Measurements from ENCODE around the gene SMAD6.
"Not testable (repeated sequence)": the region's sequence is repeated elsewhere in the genome, so short reads cannot be mapped to it uniquely, and the experiment has no call there.

SMAD6 gene

DNA sequence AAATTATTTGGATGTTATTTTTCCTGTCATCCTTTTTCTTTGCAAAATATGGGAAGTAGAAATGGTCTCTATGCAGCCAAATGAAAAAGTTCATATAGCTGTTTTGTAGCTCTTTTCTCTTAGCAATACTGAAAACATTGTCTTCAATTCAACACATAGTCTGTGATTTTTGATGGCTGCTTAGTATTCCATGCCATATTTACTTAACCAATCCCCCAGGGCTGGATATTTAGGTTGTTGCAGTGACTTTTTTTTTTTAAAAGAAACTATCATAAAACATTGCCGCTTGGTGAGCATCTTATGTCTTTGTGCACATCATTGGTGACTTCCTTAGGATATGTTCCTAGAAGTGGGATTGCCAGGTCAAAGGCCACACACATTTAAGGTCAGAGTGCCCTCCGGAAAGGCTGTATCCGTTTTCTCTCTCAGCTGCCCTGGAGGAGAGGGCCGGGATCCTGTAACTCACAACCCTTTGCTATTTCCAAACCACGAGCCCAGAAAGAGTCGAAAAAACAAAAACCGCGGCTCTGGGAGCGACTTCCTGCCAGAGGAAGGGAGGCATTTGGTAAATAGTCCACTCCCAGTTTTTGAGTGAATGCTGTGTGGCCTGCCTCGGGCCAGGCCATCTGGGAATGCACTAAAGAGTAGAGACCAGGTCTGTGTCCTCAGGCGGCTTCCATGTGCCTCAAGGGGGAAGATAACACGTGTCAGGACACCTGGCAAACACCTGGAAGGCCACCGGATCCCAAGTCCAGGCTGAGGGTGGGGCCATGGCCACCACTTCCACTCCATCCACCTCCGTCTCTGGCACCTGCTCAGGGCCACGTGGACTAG lies 41.9 kb downstream of the SMAD6 start:
- DNase-seq: no peak

DNA sequence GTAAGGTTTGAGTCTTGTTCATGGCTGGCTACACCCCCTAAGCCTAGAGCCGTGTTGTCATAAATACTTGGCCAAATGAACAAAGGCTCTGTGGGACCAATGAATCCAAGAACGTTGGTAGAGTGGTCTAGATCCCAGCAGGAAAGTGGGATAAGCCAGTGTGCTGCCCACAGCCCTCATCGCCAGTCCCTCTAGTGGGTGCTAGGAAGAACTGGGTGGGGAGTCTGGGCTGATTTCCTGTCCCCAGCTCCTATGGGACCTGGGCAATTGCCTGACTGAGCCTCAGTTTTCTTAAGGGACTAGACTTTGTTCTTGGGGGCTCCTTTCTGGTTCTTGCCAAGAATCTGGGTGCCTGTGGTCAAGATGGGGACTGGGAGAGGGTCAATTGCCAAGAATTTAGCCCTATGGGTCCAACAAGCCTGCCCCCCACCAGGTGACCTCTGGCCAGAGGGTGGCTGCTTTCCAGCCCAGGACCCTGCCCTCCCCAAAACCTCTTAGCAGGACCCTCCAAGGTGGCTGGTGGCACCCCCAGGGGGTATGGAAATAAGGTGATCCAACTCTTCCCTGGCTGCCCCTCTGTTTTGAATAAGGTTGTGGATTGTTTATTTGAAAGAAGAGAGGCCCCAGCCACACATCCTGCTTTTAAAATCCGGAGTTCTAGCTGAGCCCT lies 42.7 kb downstream of the SMAD6 start:
- DNase-seq: no peak

DNA sequence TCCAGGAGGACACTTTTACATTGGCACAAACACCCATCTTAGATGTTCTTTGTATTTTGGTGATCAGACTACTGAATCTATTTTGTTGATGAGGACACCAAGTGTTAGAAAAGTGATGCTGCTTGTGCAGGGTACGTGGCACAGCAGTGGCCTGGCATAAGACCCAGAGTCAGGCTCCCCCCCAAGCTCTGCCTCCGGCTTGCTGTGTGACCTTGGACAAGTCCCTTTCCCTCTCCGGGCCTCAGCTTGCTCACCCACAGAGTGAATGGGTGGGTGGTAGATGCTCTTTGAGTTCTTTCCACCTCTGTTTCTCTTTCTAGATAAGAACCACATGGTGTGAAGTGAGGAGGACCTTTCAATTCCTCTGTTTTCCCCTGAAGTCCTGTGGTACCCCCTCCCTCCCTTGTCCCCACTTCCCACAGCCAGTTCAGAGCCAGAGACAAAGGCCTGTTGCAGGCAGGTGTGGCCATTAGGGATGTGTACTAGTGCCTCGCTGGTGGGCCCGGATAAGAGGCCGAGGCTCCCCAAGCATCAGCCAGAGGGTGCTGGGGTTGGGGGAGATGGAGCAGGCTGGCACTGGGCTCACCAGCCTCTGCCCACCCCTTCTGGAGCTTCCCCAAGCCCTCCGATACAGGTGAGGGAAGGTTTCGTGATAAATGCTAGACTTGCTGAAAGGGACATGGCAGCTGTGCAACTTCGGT lies 43.6 kb downstream of the SMAD6 start:
- DNase-seq: no peak

DNA sequence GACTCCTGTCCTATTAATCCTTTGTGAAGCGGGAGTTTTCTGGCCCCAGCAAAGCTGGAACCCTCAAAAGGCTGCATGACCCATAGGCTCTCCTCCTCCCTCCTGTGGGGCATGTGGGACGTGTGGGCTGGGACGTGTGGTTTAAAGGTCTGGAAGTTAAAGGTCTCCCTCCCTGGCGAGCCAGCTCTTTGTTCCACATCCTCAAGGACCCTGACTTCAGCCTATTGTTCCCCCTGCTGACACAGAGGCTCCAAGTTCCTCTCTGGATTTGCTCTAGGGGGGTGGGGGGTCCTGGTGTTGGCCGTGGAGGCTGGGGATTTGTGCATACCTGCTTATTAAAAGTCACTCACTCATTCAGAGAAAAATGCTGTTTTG lies 44.2 kb downstream of the SMAD6 start:
- no peak for DNase-seq

DNA sequence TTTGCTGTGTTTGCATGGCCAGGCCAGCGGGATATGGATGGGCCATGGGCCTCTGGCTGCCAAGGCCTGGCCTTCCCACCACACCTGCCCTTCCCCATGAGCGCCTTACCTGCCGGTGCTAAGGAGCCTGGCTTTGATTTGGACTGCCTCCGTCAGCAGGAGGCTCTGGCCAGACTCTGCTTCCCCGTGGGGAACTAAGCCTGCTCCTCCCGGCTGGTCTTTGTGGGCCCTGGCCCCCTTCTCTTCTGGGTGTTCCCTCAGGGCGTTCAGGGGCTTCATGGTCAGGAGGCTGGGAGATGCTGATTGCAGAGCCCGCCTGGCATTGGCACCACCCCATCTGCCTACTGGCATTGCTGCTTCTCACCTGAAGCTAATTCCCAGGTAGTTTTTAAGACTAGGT lies 45.2 kb downstream of the SMAD6 start:
- no peak for DNase-seq

DNA sequence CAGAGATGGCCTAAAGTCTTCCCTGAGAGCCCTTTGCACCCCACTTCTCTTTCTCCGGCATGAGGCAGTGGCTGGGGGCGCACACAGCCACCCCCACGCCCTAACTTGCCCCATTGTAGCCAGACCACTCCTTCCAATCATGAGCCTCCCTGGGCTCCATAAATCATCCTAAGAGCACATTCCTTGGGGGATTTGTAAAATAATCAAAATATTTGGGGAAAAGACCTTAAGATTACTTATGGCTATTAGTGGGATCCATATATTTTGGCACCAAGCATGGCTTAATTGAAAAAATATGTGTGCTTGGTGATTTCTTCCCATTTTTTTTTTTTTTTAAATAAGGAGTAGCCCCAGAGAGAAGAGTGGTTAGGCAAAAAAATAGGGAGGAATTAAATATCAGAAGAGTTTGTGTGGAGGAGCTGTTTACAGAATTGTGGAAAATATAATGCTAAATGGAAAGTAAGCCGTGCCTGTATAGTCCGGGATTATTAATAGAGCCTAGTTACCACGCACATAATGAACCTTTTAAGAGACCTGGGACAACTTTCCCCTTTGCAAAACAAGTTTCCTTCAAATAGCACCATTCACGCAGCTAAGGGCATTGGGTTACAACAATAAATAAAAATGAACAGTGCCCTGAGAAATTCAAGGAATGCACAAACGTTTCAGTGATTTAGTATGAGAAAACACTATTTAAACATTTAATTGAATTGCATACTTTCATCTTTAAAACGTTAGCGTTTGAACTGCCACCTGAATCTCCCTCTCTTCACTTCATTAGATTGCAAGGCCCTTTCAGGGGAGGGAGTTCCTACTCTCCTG lies 46.1 kb downstream of the SMAD6 start:
- no peak for DNase-seq

DNA sequence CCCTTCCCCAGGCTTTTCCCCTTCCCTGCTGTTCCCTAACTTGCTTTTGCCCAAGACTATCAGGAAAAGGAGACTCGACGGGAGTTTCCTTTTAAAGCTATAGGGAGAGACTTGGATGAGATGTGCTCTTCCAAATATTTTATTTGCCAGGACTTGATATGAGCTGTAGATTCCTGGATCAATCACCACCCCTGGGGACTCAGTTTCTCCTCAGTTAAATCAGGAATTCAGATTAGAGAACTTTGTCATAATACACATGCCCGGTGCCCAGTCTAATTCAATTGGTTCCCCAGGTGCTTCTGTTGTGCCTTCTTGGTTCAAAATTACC lies 46.6 kb downstream of the SMAD6 start:
- DNase-seq: no peak

DNA sequence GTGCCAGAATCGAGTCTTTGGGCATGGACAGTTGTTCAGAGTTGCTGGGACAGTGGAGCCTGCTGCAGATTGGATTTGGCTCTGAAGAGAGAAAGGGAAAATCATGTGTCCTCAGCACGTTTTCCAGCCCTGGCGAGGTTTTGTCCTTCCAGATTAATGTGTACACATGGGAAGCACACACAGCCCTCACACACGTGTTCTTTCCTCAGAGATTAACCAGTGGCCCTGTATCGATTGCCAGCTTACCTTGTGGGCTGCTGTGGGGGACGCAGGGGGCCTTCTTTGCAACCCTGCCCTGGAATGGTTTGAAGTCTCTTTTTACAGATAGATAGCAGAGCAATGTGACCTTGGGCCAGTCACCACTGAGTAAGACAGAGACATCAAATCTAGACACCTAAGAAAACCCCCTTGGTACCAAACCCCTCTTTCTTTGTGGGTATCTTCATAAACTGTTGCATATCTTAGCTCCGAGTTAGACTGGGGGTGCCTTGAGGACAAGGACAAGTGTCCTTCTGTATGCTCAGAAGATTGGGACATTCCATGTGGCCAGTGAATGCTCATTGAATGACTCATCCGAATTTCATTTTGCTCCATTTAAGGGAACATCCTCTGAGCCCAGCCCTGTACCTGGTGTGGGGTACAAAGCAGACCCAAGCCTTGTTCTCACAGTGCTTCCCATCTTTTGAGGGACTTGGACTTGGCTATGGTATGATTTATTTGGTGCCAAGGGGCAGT lies 48.0 kb downstream of the SMAD6 start:
- DNase-seq: no peak

DNA sequence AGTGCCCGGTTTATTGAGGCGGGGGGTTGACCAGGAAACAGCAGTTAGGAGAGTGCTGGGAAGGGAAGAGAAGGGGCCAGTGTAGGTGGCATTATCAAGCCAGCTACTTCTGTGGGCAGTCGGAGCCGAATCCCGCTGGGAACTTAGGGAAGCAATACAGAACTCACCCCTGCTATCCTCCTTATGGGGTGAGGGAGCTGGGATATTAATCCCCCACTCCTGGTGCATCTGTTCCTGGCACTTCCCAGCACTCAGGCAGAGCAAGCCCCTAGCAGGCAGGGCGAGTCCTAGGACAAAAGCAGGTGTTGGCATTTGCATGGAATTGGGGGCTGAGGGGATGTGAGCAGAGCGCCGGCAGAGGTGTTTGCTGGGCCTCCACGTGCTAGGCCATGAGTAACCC lies 48.6 kb downstream of the SMAD6 start:
- DNase-seq: no peak

DNA sequence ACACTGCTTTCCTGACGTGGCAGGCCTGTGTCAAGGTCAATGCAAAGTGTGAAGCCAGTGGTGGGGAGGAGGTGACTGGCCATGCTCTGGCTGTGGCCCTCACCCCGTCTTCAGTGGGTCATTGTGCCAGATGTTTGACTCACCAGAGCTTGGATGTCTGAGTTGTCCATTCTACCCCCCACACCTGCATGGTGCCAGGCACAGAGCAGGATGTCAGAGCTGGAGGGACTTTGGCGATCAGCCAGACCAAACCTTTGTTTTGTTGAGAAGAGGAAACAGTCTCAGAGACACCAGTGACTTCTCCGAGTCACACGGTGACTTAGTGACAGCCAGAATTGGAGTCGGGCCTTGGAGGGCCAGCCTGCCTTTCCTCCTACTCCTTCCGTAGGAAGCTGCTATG lies 49.5 kb downstream of the SMAD6 start:
- peak; percentile 23 to 55 for DNase-seq

DNA sequence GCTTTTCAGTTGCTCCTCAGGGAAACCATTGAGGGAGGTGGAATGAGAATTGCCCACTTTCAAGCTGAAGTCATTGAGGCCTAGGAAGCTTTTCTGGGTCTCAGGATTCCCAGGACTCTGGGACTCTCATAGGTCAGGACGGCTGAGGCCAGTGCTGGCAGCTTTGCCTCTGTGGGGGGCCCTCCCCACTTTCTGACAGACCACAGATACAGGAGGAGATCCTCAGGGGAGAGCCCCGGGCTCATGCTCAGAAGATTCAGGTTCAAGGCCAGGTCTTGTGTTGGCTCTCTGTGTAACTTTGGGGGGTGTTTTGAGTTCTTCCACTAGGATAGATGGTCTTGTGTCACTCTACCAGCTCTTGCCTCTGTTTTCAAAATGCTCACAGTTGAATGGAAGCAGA lies 50.0 kb downstream of the SMAD6 start:
- DNase-seq: no peak

DNA sequence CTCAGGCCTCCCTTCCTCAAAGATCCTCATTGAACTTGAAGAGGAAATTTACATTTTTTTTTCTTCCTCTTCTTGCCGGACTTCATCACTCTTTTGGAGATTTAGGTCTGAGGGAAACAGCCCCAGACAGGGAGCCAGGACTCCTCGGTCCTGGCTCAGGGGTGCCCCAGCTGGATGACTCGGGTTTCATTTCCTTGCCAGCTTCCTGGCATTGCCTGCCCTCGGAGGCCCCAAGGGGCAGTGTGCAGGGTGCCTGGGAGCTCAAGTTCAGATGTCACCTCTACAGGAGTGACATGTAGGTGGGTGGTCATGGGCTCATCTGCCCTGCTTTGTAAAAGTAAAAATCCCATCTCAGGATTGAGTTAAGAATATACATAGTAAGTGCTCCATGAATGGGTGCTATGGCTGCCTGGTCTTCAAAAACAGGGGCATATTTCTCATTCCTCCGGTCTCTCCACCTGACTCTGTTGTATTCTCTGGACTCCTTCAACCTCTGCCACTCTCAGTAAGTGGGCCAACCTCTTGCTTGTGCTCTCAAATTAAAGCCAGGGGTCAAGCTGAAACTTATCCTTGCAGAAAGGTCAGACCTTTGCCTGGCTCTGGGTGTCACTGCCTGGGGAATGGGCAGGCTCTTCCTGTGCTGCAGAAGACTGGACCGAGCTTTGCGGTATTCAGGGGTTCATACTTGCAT lies 51.8 kb downstream of the SMAD6 start:
- DNase-seq: no peak

DNA sequence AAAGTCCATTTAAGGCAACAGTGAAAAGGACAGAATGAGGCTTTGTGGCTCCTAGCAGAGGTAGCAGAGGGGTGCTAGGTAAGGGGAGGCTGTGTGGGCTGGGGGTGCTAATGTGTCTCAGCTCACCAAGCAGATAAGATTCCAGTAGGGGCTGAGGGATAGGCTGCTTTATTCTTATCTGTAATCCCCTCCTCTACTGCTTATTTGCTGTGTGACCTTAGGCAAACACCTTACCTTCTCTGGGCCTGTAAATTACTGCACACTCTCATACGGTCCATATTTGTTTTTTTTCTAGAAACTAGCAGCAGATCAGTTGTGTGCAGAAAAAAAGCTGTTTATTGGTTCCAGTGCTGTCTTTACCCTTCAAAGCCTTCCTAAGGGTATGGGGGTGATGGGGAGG lies 52.8 kb downstream of the SMAD6 start:
- no peak for DNase-seq

DNA sequence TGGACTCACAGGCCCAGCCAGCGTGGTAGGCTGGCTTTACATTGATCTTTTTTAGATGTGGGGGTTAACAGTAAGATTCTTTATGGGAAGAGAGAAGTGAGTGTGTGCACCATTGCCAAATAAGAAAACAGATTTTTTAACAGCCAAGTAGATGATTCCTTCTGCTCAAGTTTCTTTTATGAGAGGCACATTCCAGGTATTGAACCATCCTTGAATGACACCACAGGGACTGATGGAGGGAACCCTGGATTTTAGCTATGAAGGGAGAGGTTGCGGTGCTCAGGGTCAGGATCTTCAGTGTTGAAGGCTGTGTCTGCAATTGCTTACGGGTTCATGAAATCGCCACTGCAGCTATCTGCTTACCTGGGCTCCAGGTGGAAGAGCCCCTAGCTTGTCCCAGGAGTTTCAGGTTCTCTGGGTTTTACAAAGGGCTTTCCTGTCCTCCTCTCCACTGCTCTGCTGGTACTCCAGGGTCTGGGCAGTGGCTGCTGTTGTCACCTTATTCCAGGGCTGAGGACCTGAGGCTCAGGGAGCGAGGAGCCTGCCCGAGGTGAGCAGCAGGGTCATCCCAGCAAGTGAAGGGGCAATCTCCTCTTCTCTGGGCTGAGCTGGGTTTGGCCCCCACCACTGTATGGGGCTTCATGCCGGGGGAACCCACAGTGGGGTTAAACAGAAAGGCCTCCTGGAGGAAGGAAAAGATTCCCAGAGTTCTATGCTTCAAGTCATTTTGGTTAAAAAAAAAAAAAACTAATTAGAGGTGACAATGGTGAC lies 53.4 kb downstream of the SMAD6 start:
- no peak for DNase-seq

DNA sequence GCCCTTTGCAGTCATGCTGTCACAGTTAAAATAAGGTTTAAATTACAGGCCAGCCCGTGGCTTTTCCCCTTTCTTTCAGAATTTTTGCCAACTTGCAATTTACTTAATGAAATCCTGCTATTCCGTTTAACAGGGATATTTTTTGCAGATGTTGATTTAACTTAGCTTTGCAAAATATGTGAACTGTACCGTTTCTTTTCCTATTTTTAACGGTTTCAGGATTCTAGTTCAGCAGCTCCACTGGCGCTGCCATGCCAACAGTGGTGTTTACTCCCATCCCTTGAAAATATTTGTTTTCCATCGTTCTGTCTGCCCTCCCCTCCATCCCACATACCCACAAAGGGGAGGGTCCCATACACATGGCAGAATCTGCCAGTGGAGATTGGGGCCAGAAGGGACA lies 54.3 kb downstream of the SMAD6 start:
- DNase-seq: no peak

DNA sequence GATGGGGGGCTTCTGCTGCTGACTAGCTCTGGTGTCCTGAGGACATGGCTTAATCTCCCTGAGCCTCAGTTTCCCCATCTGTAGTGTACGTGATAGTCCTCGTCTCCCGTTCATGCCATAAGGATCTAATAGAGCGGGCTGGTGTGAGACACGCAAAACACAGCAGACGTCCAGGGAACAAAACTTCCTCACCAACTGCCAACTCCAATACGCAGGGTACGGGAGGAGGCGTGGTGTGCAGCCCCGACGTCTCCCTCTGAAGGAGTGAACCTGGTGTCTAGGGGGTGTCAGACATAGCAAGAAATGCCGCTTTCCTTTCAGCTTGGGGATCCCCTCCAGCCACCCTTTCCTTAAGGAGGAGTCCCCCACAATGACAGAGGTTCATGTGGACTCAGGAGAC lies 55.0 kb downstream of the SMAD6 start:
- DNase-seq: no peak

DNA sequence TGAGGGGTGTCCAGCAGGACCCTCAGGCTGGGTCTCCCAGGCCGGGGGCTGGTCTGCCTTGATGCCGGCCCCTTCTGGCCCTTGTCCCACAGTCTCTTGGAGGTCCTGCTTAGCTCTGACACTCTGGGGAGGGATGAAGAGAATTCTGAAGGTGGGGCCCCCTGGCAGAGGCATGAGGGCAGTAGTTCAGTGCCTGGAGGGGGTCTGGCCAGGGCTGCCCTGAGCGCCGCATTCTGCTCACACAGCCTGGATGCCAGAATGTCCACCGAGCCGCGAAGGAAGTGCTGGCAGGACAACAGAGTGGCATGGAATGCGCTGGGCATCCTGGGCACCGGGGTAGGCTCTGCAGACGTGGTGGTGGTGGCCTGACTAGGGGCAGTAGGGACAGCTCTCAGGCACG lies 55.5 kb downstream of the SMAD6 start:
- DNase-seq: no peak

DNA sequence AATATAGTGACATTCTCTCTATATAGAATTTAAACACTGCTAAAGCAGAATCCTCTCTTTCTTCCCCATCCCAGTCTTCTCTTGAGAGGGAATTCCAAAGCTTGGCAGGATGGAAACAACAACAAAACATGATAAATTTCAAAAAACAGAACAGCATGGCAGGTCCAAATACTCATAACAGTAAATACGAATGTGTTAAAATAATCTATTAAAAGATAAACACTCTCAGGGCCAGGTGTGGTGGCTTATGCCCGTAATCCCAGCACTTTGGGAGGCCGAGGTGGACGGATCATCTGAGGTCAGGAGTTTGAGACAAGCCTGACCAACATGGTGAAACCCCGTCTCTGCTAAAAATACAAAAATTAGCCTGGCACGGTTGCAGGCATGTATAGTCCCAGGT lies 56.2 kb downstream of the SMAD6 start:
- DNase-seq: not testable (repeated sequence)

DNA sequence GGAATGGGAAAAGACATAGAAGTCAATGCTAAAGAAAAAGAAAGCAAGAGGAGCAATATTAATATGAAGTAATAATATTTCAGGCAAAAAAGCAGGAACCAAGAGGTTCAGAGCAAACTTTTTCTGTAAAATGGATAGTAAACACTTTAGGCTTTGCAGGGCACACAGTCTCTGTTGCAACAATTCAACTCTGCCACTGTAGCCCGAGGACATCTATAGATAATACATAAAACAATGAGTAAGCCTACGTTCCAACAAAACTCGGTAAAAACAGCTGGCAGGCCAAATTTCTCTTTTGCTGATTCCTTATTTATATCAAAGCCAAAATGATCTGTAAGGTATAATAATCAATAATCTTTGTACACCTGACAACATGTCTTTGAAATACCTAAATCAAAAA lies 56.8 kb downstream of the SMAD6 start:
- no peak for DNase-seq

DNA sequence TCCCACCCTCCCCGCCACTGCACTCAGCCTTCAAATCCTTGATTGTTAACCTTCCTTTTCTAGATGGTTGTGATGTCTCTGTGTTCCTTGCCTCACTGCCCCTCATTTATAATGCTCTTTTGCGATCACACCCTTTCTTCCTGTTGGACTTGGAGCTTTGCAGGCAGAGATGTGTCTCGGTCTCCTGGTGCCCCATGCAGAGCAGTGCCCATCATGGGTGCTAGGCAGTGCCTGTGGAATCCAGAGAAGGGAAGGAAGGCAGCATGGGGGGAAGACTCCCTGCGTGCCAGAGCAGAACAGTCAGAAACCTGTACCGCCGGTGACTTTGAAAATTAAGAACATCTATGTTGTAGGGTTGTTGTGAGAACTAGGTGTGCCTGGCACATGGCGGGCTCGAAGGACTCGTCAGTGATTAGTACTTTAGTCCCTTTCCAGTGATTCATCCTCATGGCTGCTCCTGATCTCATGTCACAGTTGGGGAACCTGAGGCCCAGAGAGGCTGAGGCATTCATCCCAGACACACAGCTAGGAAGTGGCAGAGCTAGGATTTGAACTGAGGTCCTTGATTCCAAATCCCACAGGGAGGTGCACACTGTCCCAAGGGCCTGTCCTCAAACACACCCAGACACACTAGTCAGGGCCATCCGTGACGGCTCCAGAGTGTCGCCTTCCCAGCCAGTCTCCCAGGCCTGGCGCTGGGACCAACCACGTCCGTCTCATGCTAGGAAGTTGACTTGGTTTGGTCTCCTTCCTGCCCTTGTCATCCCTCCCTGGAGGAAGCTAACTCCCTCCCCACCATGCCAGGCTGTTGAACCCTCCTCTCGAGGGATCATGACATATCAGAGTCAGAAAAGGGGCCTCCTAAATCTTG lies 58.3 kb downstream of the SMAD6 start:
- no peak for DNase-seq

Data from Kasumi-1 (cell line).